Prostate gland (tissue), 2 donors: ENCODE results near the gene HNRNPAB. TPM values are rescaled to one million over a fixed set of nuclear protein-coding genes. Genes with fewer than 3 reads are reported as not detected.
A peak's percentile ranks its signal among the peaks of the same experiment; 100 is the strongest.

Experiments used
- DNase-seq: peaks from one replicate; pipeline ENCODE4 v3.0.0-alpha.2; 2019; ENCODE audit warnings: low spot score
- H3K27ac ChIP-seq, 2 donors: fragments of 200-600 bp; sonication (generic); 2 replicates each; pipeline ENCODE4 v1.5.1; 2017 to 2019
- H3K27me3 ChIP-seq: fragments of 200-600 bp; sonication (generic); replicated peaks from 2 replicates; pipeline ENCODE4 v1.5.1; 2019; ENCODE audit not compliant: insufficient read depth
- H3K36me3 ChIP-seq, 2 donors: fragments of 200-600 bp; sonication (generic); 1 replicate in 1 of 2; 2 replicates in 1 of 2; pipeline versions ENCODE4 v1.5.1 to v1.8.1; 2017 to 2019
- H3K4me1 ChIP-seq: fragments of 200-600 bp; sonication (generic); replicated peaks from 2 replicates; pipeline ENCODE4 v1.5.1; 2019
- H3K4me3 ChIP-seq, 2 donors: fragments of 200-600 bp; sonication (generic); 2 replicates each; pipeline ENCODE4 v1.5.1; 2017 to 2019
- H3K9me3 ChIP-seq: fragments of 200-600 bp; sonication (generic); 2 replicates; pipeline ENCODE4 v1.5.1; 2017
- CTCF ChIP-seq, 4 experiments: fragments of 200-600 bp in 2 of 4; fragments of 450-650 bp in 2 of 4; sonication (generic) in 2 of 4; IDR thresholded peaks; 1 replicate in 3 of 4; 2 replicates in 1 of 4; pipeline ENCODE4 v1.5.1; 2016 to 2019; ENCODE audit warnings: antibody characterized with exemption in 4 of 4, mild to moderate bottlenecking in 2 of 4, moderate library complexity in 2 of 4
- POLR2A ChIP-seq: fragments of 450-650 bp; IDR thresholded peaks from one replicate; pipeline ENCODE4 v1.6.1; 2016; ENCODE audit warnings: antibody characterized with exemption, mild to moderate bottlenecking
- POLR2AphosphoS5 ChIP-seq: sonication (generic); formaldehyde crosslinking; IDR thresholded peaks from one replicate; pipeline ENCODE4 v1.6.1; 2017; ENCODE audit warnings: antibody characterized with exemption
- WGBS: methylation state at CpG from one replicate; pipeline ENCODE4 v1.1.5; 2018; 5-methylcytosine and 5-hydroxymethylcytosine counted together
- intact Hi-C: fragments of 100-400 bp; cut with DNase I; formaldehyde crosslinking; loops from one replicate; pipeline ENCODE4 v1.14.2; 2022
- total RNA-seq, 2 donors: library from RNA; depleted of rRNA; stranded (reverse); fragments of >200 nt; gene quantifications; one replicate each; pipeline ENCODE4 v1.1.0, GENCODE V29; 2016

HNRNPAB gene
- total RNA-seq, 2 donors from 2014 or later = 73.1 to 104 TPM

- no peaks in the 10 kb centered on the region for H3K4me1 ChIP-seq
- DNase-seq = peak; percentile 66
- 8% methylated on average over 33 of the region's 33 CpGs for WGBS
- H3K36me3 ChIP-seq = no peaks in the 10 kb centered on the region
- H3K9me3 ChIP-seq = no peaks in the 10 kb centered on the region
- H3K4me3 ChIP-seq = no peak overlapping the region
- intact Hi-C loops = loop anchor here (2.0 kb wide), 1 partner anchor 87 kb away; no protein-coding TSS in a partner anchor
- H3K27ac ChIP-seq = no peak overlapping the region
- no peaks in the 10 kb centered on the region for H3K27me3 ChIP-seq
- TF ChIP-seq POLR2A (no peak), CTCF (IDR thresholded peaks at IDR 0.05) (peak; percentile 87 to 99 (median 93)), POLR2AphosphoS5 (peak; percentile 50)
Observed at GRCh38 chr5:178163772-178164735, 40.3 kb upstream of the HNRNPAB start.

GRCh38 chr5:178165581-178165980 is 38.8 kb upstream of the HNRNPAB start:
- TF ChIP-seq POLR2AphosphoS5 (no peak), POLR2A (no peak), CTCF (IDR thresholded peaks at IDR 0.05) (no peak)

GRCh38 chr5:178170455-178170854 is 33.9 kb upstream of the HNRNPAB start:
- intact Hi-C loops = no loop called here
- Histone ChIP-seq H3K27ac (no peak overlapping the region), H3K9me3 (no peaks in the 10 kb centered on the region), H3K27me3 (no peaks in the 10 kb centered on the region), H3K4me1 (no peaks in the 10 kb centered on the region), H3K4me3 (no peak overlapping the region), H3K36me3 (no peaks in the 10 kb centered on the region)
- WGBS = 91% methylated on average over 2 of the region's 2 CpGs
- TF ChIP-seq POLR2A (no peak), CTCF (IDR thresholded peaks at IDR 0.05) (no peak), POLR2AphosphoS5 (no peak)
- no peak for DNase-seq

More at GRCh38 chr5:178165581-178165980, 38.8 kb upstream of the HNRNPAB start:
- intact Hi-C loops = loop anchor here (2.0 kb wide), 1 partner anchor 89 kb away; no protein-coding TSS in a partner anchor
- H3K9me3 ChIP-seq = no peaks in the 10 kb centered on the region
- H3K27ac ChIP-seq = no peak overlapping the region
- DNase-seq = no peak
- 38% methylated on average over 38 of the region's 38 CpGs for whole genome bisulfite sequencing
- no peaks in the 10 kb centered on the region for H3K27me3 ChIP-seq
- H3K4me1 ChIP-seq = no peaks in the 10 kb centered on the region
- H3K4me3 ChIP-seq = no peak overlapping the region
- H3K36me3 ChIP-seq = no peaks in the 10 kb centered on the region

GRCh38 chr5:178174456-178174855 is 29.9 kb upstream of the HNRNPAB start:
- H3K4me1 ChIP-seq = no peaks in the 10 kb centered on the region
- no peaks in the 10 kb centered on the region for H3K9me3 ChIP-seq
- no peak for DNase-seq
- H3K27ac ChIP-seq = no peak overlapping the region
- H3K4me3 ChIP-seq = no peak overlapping the region
- 82% methylated on average over 3 of the region's 3 CpGs for WGBS
- TF ChIP-seq CTCF (IDR thresholded peaks at IDR 0.05) = no peak
- TF ChIP-seq POLR2AphosphoS5 = no peak
- no peak for TF ChIP-seq POLR2A
- intact Hi-C loops = no loop called here
- H3K27me3 ChIP-seq = no peaks in the 10 kb centered on the region
- H3K36me3 ChIP-seq = no peaks in the 10 kb centered on the region
